Endothelial cell of umbilical vein (primary cell): ENCODE results near the gene UBE2I. TPM values are rescaled to one million over a fixed set of nuclear protein-coding genes. Genes with fewer than 3 reads are reported as not detected.

Experiments used
- BruUV-seq: library from RNA; stranded (reverse); fragments of 400-500 nt; replicated peaks from 2 replicates; lab custom pipeline; 2021; lab: Mats Ljungman, UMichigan
- CTCF ChIA-PET: fragments of 300-600, 350-600 bp; sonication (Branson Sonifier 250); formaldehyde crosslinking; loops from one replicate; lab custom pipeline; 2021; ENCODE audit warnings: antibody characterized with exemption, inconsistent platforms; lab: Charles Lee
- POLR2A ChIA-PET: fragments of 300-600, 350-600 bp; sonication (Branson Sonifier 250); formaldehyde crosslinking; loops from one replicate; lab custom pipeline; 2021; ENCODE audit warnings: antibody characterized with exemption, inconsistent platforms; lab: Charles Lee
- DNase-seq: peaks from one replicate; pipeline ENCODE4 v3.0.0-alpha.2; 2011; ENCODE audit warnings: low read depth, low spot score
- FAIRE-seq: peaks from 2 replicates; lab custom pipeline; 2011; peaks lifted over from hg19 to GRCh38; lab: Jason Lieb, UNC
- H2AFZ ChIP-seq: 2 replicates; pipeline ENCODE4 v1.6.0; 2012; ENCODE audit warnings: low read depth, low read length, control low read depth, inconsistent platforms
- H3K27ac ChIP-seq: 2 replicates; pipeline ENCODE4 v1.5.1; 2011; ENCODE audit warnings: low read depth, mild to moderate bottlenecking, control low read depth, low read length, moderate library complexity; ENCODE audit not compliant: insufficient read depth
- H3K27me3 ChIP-seq, 2 experiments: 2 replicates each; pipeline versions ENCODE4 v1.6.0 to v1.6.1; 2011; ENCODE audit warnings: low read length in 2 of 2, mixed read lengths in 1 of 2; ENCODE audit not compliant: control insufficient read depth in 2 of 2, insufficient read depth in 2 of 2
- H3K36me3 ChIP-seq, 2 experiments: 2 replicates in 1 of 2; 3 replicates in 1 of 2; pipeline ENCODE4 v1.5.1; 2011; ENCODE audit warnings: low read length in 2 of 2, mild to moderate bottlenecking in 1 of 2, moderate library complexity in 1 of 2; ENCODE audit not compliant: control insufficient read depth in 2 of 2, insufficient read depth in 2 of 2; ENCODE audit errors: extremely low read depth in 1 of 2
- H3K4me1 ChIP-seq: 3 replicates; pipeline ENCODE4 v1.5.1; 2011; ENCODE audit warnings: mild to moderate bottlenecking, low read length; ENCODE audit not compliant: control insufficient read depth, insufficient read depth; ENCODE audit errors: extremely low read depth
- H3K4me2 ChIP-seq: 2 replicates; pipeline ENCODE4 v1.6.1; 2011; ENCODE audit warnings: low read length, control low read depth, mixed read lengths; ENCODE audit not compliant: insufficient read depth
- H3K4me3 ChIP-seq, 3 experiments: fragments of 200-600 bp in 1 of 3; sonication (generic), shearing (Covaris generic) in 1 of 3; replicated peaks in 1 of 3; 2 replicates each; pipeline ENCODE4 v1.5.1; 2011 to 2016; ENCODE audit warnings: control low read depth in 3 of 3, low read length in 3 of 3, mild to moderate bottlenecking in 2 of 3, inconsistent platforms in 1 of 3, low read depth in 1 of 3, moderate library complexity in 1 of 3; ENCODE audit not compliant: insufficient read depth in 1 of 3
- H3K79me2 ChIP-seq: 2 replicates; pipeline ENCODE4 v1.6.0; 2012; ENCODE audit warnings: low read length, inconsistent platforms; ENCODE audit not compliant: control insufficient read depth, insufficient read depth
- H3K9ac ChIP-seq: replicated peaks from 2 replicates; pipeline ENCODE3; 2011; ENCODE audit warnings: low read length, control low read depth; ENCODE audit not compliant: insufficient read depth; ENCODE audit errors: extremely low read depth
- H3K9me1 ChIP-seq: replicated peaks from 3 replicates; pipeline ENCODE4 v1.6.0; 2011; ENCODE audit warnings: mild to moderate bottlenecking, low read length; ENCODE audit not compliant: control insufficient read depth, insufficient read depth; ENCODE audit errors: extremely low read depth
- H3K9me3 ChIP-seq: replicated peaks from 2 replicates; pipeline ENCODE4 v1.5.1; 2012; ENCODE audit warnings: low read length, inconsistent platforms; ENCODE audit not compliant: control insufficient read depth, insufficient read depth
- H4K20me1 ChIP-seq: replicated peaks from 2 replicates; pipeline ENCODE3; 2011; ENCODE audit warnings: mild to moderate bottlenecking, low read length; ENCODE audit not compliant: control insufficient read depth, insufficient read depth; ENCODE audit errors: extremely low read depth
- EZH2 ChIP-seq: IDR thresholded peaks from 2 replicates; pipeline ENCODE4 v1.6.1; 2012; ENCODE audit warnings: borderline replicate concordance, low read depth, mild to moderate bottlenecking, moderate library complexity, low read length, inconsistent platforms; ENCODE audit not compliant: severe bottlenecking
- FOS ChIP-seq: IDR thresholded peaks from 2 replicates; pipeline ENCODE4 v1.6.1; 2011; ENCODE audit warnings: mild to moderate bottlenecking, low read length, moderate library complexity, borderline replicate concordance; ENCODE audit not compliant: insufficient read depth
- GATA2 ChIP-seq: IDR thresholded peaks from 2 replicates; pipeline ENCODE4 v1.7.0; 2011; ENCODE audit warnings: low read depth, mild to moderate bottlenecking, moderate library complexity, mixed read lengths, low read length; ENCODE audit not compliant: insufficient read length, insufficient read depth
- JUN ChIP-seq: IDR thresholded peaks from 2 replicates; pipeline ENCODE4 v1.6.1; 2011; ENCODE audit warnings: borderline replicate concordance, low read depth; ENCODE audit not compliant: insufficient read length, insufficient read depth
- MYC ChIP-seq: IDR thresholded peaks from one replicate; pipeline ENCODE4 v1.6.1; 2011; ENCODE audit warnings: mild to moderate bottlenecking, low read depth, low read length
- POLR2A ChIP-seq: IDR thresholded peaks from 2 replicates; pipeline ENCODE4 v1.6.1; 2012; ENCODE audit warnings: low read depth, mild to moderate bottlenecking, control low read depth, low read length
- POLR2AphosphoS5 ChIP-seq: IDR thresholded peaks from 2 replicates; pipeline ENCODE4 v1.6.1; 2012; ENCODE audit warnings: low read depth, mild to moderate bottlenecking, control low read depth, low read length, moderate library complexity; ENCODE audit not compliant: insufficient read depth
- dilution Hi-C: fragments of 300-500 bp; cut with MboI; formaldehyde crosslinking; loops from one replicate; pipeline ENCODE4 v1.15.0; 2019; ENCODE audit warnings: low sequenced_read_pairs; ENCODE audit not compliant: extremely low pct_ligation_motif_present
- intact Hi-C: fragments of 100-400 bp; cut with micrococcal nuclease; formaldehyde crosslinking; loops from one replicate; pipeline ENCODE4 v1.10.0; 2022
- polyA plus RNA-seq, 4 experiments: library from polyadenylated mRNA; depleted of rRNA in 3 of 4; stranded (reverse) in 3 of 4; unstranded in 1 of 4; fragments of >200 nt; gene quantifications; 2 replicates each; pipeline versions ENCODE4 v1.2.1 to v1.2.3, GENCODE V29; 2011 to 2012; ENCODE audit warnings: missing spikeins in 1 of 4
- total RNA-seq: library from RNA; stranded (reverse); gene quantifications from 2 replicates; pipeline ENCODE4 v1.2.3, GENCODE V29; 2021
- TF ChIP-seq, protein P1 (sequence below), 2 donors: IDR thresholded peaks; 1 replicate in 1 of 2; 2 replicates in 1 of 2; pipeline ENCODE4 v1.5.1; 2011; ENCODE audit warnings: low read length in 2 of 2, mild to moderate bottlenecking in 2 of 2, moderate library complexity in 2 of 2, control low read depth in 1 of 2, inconsistent platforms in 1 of 2, low read depth in 1 of 2; ENCODE audit not compliant: insufficient read depth in 1 of 2; ENCODE audit errors: extremely low read depth in 1 of 2
- TF ChIP-seq, protein P2 (sequence below): IDR thresholded peaks from 2 replicates; pipeline ENCODE4 v1.6.1; 2011; ENCODE audit not compliant: insufficient read depth, insufficient read length

UBE2I gene
- total and polyA plus RNA-seq, 2 donors (not counting 3 experiments of a cell fraction or from before 2014, with no cell fraction given), result 122 to 233 TPM

DNA sequence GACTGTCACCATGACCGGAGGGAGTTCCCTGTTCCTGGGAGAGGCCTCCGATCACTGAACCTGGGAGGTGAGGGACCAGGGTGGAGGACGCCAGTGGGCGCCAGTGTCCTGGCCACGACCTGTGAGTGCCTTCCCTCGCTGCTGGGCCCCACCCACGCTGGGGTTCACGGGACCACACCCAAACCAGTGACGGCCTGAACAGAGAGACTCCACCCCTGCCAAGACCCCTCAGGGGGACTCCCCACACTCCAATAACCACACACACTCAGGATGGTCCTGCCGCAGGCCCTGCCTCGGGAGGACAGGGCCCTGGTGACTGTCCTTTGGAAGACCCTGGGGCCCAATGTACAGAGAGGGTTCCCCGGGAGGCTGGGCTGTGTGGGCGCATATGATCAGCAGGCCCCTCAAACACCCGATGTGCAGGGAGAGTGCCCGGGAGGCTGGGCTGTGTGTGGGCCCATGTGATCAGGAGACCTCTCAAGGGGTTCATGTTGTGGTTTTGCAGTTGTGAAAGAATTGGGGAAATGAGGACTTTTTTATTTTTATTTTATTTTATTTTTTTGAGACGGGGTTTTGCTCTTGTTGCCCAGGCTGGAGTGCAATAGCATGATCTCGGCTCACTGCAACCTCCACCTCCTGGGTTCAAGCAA is 27.0 kb upstream of the UBE2I start:
- ChIA-PET POLR2A (no interaction called here), CTCF (no interaction called here)
- Histone ChIP-seq H3K79me2 (no peaks in the 10 kb centered on the region), H3K9me1 (no peaks in the 10 kb centered on the region), H3K4me3 (no peak overlapping the region), H2AFZ (no peak overlapping the region), H3K36me3 (no peaks in the 10 kb centered on the region), H3K4me1 (no peaks in the 10 kb centered on the region), H3K27ac (no peak overlapping the region), H4K20me1 (no peaks in the 10 kb centered on the region), H3K9me3 (no peaks in the 10 kb centered on the region), H3K9ac (no peak overlapping the region), H3K27me3 (no peaks in the 10 kb centered on the region), H3K4me2 (no peak overlapping the region)
- FAIRE-seq (no peak), DNase-seq (no peak)
- TF ChIP-seq JUN, result no peak
- dilution Hi-C loops, result no loop called here
- BruUV-seq, result no TSS peak
- intact Hi-C loops, result no loop called here

DNA sequence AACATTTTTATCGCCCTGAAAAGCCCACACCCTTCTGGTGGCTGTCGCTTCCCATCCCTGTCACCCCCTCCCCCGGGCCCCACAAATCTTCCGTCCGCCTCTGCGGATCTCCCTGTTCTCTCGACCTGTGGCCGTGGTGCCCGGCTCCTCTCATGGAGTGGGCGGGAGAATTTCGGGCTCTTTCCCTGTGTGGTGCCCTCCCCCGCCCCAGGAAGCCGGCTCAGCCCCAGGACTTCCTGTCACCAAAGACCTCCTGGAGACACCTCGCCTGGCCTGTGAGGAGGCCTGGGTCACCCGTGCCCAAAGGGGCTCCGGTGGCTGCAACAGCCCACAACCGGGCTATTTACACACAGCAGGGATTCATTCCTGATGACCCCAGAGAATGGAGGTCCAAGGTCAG is 26.1 kb upstream of the UBE2I start:
- TF ChIP-seq GATA2 (no peak), POLR2AphosphoS5 (no peak), POLR2A (no peak), MYC (no peak), EZH2 (no peak), JUN (no peak), FOS (no peak)
- TF ChIP-seq, protein P1, sequence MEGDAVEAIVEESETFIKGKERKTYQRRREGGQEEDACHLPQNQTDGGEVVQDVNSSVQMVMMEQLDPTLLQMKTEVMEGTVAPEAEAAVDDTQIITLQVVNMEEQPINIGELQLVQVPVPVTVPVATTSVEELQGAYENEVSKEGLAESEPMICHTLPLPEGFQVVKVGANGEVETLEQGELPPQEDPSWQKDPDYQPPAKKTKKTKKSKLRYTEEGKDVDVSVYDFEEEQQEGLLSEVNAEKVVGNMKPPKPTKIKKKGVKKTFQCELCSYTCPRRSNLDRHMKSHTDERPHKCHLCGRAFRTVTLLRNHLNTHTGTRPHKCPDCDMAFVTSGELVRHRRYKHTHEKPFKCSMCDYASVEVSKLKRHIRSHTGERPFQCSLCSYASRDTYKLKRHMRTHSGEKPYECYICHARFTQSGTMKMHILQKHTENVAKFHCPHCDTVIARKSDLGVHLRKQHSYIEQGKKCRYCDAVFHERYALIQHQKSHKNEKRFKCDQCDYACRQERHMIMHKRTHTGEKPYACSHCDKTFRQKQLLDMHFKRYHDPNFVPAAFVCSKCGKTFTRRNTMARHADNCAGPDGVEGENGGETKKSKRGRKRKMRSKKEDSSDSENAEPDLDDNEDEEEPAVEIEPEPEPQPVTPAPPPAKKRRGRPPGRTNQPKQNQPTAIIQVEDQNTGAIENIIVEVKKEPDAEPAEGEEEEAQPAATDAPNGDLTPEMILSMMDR (IDR thresholded peaks at IDR 0.05; ENCODE audit: extremely low read depth in 1 of 2, insufficient read depth in 1 of 2, low read depth in 1 of 2, low read length in 2 of 2), result no peak
- TF ChIP-seq, protein P2, sequence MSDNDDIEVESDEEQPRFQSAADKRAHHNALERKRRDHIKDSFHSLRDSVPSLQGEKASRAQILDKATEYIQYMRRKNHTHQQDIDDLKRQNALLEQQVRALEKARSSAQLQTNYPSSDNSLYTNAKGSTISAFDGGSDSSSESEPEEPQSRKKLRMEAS, result no peak
- Histone ChIP-seq H3K9ac (no peak overlapping the region), H3K27me3 (peaks cover 2% of the 10 kb centered on the region in 2 experiments), H4K20me1 (no peaks in the 10 kb centered on the region), H3K79me2 (no peaks in the 10 kb centered on the region), H3K9me3 (no peaks in the 10 kb centered on the region), H3K4me3 (no peak overlapping the region), H3K36me3 (no peaks in the 10 kb centered on the region), H2AFZ (no peak overlapping the region), H3K27ac (no peak overlapping the region), H3K4me2 (no peak overlapping the region), H3K4me1 (no peaks in the 10 kb centered on the region), H3K9me1 (no peaks in the 10 kb centered on the region)
- POLR2A ChIA-PET, result no interaction called here
- DNase-seq, result no peak
- dilution Hi-C loops (no loop called here), intact Hi-C loops (no loop called here)
- no TSS peak for BruUV-seq
- CTCF ChIA-PET, result no interaction called here
- FAIRE-seq, result no peak
